ENCODE data around the gene CHCHD3. TPM values are rescaled to one million over a fixed set of nuclear protein-coding genes. Genes with fewer than 3 reads are reported as not detected.

Gene CHCHD3
- total RNA-seq, 4 donors from 2014 or later: 27.9 to 39.0 (median 34.5) TPM

GRCh38 chr7:132965951-132966350, 115.9 kb downstream of the CHCHD3 start:
- TF ChIP-seq POLR2A (IDR thresholded peaks at IDR 0.05): no peak
- no peak for TF ChIP-seq CTCF (IDR thresholded peaks at IDR 0.05)
- DNase-seq (ENCODE audit: low spot score in 2 of 2): no peak
- H3K4me3 ChIP-seq (ENCODE audit: low read depth, poor library complexity, severe bottlenecking): no peak overlapping the region
- intact Hi-C loops (cut with DNase I; ENCODE audit: low total_unique reads): no loop called here
- 77 to 78% methylated on average over 3 of the region's 3 CpGs for WGBS, 2 donors

GRCh38 chr7:132964876-132965275, 117.0 kb downstream of the CHCHD3 start:
- 75 to 78% methylated on average over 6 of the region's 6 CpGs for WGBS, 2 donors
- no peak for TF ChIP-seq CTCF (IDR thresholded peaks at IDR 0.05)
- TF ChIP-seq POLR2A (IDR thresholded peaks at IDR 0.05): no peak
- DNase-seq (ENCODE audit: low spot score in 2 of 2): no peak
- intact Hi-C loops (cut with DNase I; ENCODE audit: low total_unique reads): no loop called here
- no peak overlapping the region for H3K4me3 ChIP-seq (ENCODE audit: low read depth, poor library complexity, severe bottlenecking)

GRCh38 chr7:132959891-132960290, 122.0 kb downstream of the CHCHD3 start:
- intact Hi-C loops (cut with DNase I; ENCODE audit: low total_unique reads): no loop called here
- H3K4me3 ChIP-seq (ENCODE audit: low read depth, poor library complexity, severe bottlenecking): no peak overlapping the region
- TF ChIP-seq CTCF (IDR thresholded peaks at IDR 0.05): no peak
- no peak for TF ChIP-seq POLR2A (IDR thresholded peaks at IDR 0.05)
- no peak for DNase-seq (ENCODE audit: low spot score in 2 of 2)
- WGBS, 2 donors: 80 to 87% methylated on average over 6 of the region's 6 CpGs

GRCh38 chr7:132956556-132956955, 125.3 kb downstream of the CHCHD3 start:
- H3K4me3 ChIP-seq (ENCODE audit: low read depth, poor library complexity, severe bottlenecking): no peak overlapping the region
- intact Hi-C loops (cut with DNase I; ENCODE audit: low total_unique reads): no loop called here
- 86 to 88% methylated on average over 2 of the region's 2 CpGs for WGBS, 2 donors
- DNase-seq (ENCODE audit: low spot score in 2 of 2): no peak
- TF ChIP-seq CTCF (IDR thresholded peaks at IDR 0.05) (no peak), POLR2A (IDR thresholded peaks at IDR 0.05) (no peak)

- TF ChIP-seq CTCF (IDR thresholded peaks at IDR 0.05) (no peak), POLR2A (IDR thresholded peaks at IDR 0.05) (no peak)
- intact Hi-C loops (cut with DNase I; ENCODE audit: low total_unique reads): no loop called here
- WGBS, 2 donors: 96 to 97% methylated on average over 2 of the region's 2 CpGs
- no peak overlapping the region for H3K4me3 ChIP-seq (ENCODE audit: low read depth, poor library complexity, severe bottlenecking)
- no peak for DNase-seq (ENCODE audit: low spot score in 2 of 2)
Observed at GRCh38 chr7:132953468-132953867, 128.4 kb downstream of the CHCHD3 start.

GRCh38 chr7:132950725-132951124, 131.2 kb downstream of the CHCHD3 start:
- no peak for TF ChIP-seq CTCF (IDR thresholded peaks at IDR 0.05)
- no peak for TF ChIP-seq POLR2A (IDR thresholded peaks at IDR 0.05)
- intact Hi-C loops (cut with DNase I; ENCODE audit: low total_unique reads): no loop called here
- WGBS, 2 donors: 86 to 94% methylated on average over 1 of the region's 1 CpG
- DNase-seq (ENCODE audit: low spot score in 2 of 2): no peak
- no peak overlapping the region for H3K4me3 ChIP-seq (ENCODE audit: low read depth, poor library complexity, severe bottlenecking)

All from lower leg skin (tissue), 4 donors.